ENCODE results near the gene FAM181B. TPM values are rescaled to one million over a fixed set of nuclear protein-coding genes. Genes with fewer than 3 reads are reported as not detected.

FAM181B gene
- total and polyA plus RNA-seq, 2 donors (not counting 1 experiment from before 2014, with no cell fraction given) = 0.17 TPM; not detected in 1

GRCh38 chr11:82738091-82738490 lies 4.4 kb upstream of the FAM181B start:
- peaks cover 18% of the 10 kb centered on the region for H3K27me3 ChIP-seq (ENCODE audit: control insufficient read depth, insufficient read depth, low read length)
- no peak overlapping the region for H3K27ac ChIP-seq (ENCODE audit: insufficient read depth, low read length)
- no peak overlapping the region for H3K4me3 ChIP-seq (replicated peaks in 1 of 4; ENCODE audit: control extremely low read depth in 1 of 4, insufficient read depth in 1 of 4, low read depth in 3 of 4, low read length in 4 of 4)
- no peak for DNase-seq (ENCODE audit: low read depth in 2 of 2)
- no peak overlapping the region for H3K4me2 ChIP-seq (ENCODE audit: extremely low read depth, insufficient read depth, low read length)
- TF ChIP-seq EZH2 (IDR thresholded peaks at IDR 0.05; ENCODE audit: low read length, missing control alignments) = no peak
- TF ChIP-seq CTCF (conservative IDR thresholded peaks at IDR 0.05 in 1 of 2, IDR thresholded peaks at IDR 0.05 in 1 of 2; ENCODE audit: low read depth in 1 of 2, low read length in 2 of 2) = no peak
- H3K9me3 ChIP-seq (ENCODE audit: control insufficient read depth, insufficient read depth, low read depth, low read length) = no peaks in the 10 kb centered on the region
- H3K36me3 ChIP-seq (ENCODE audit: control insufficient read depth, insufficient read depth, low read length) = no peaks in the 10 kb centered on the region
- no peaks in the 10 kb centered on the region for H4K20me1 ChIP-seq (ENCODE audit: control insufficient read depth, extremely low read depth, insufficient read depth, low read length)
- H3K9ac ChIP-seq (ENCODE audit: insufficient read depth, low read length) = no peak overlapping the region
- no peaks in the 10 kb centered on the region for H3K4me1 ChIP-seq (ENCODE audit: control insufficient read depth, extremely low read depth, insufficient read depth, low read length)
- no peaks in the 10 kb centered on the region for H3K79me2 ChIP-seq (ENCODE audit: control insufficient read depth, insufficient read depth, low read length)
- H2AFZ ChIP-seq (ENCODE audit: low read length) = no peak overlapping the region

- Histone ChIP-seq H4K20me1 (ENCODE audit: control insufficient read depth, extremely low read depth, insufficient read depth, low read length) (no peaks in the 10 kb centered on the region), H3K36me3 (ENCODE audit: control insufficient read depth, insufficient read depth, low read length) (no peaks in the 10 kb centered on the region), H3K9me3 (ENCODE audit: control insufficient read depth, insufficient read depth, low read depth, low read length) (no peaks in the 10 kb centered on the region), H3K79me2 (ENCODE audit: control insufficient read depth, insufficient read depth, low read length) (no peaks in the 10 kb centered on the region), H3K27me3 (ENCODE audit: control insufficient read depth, insufficient read depth, low read length) (peaks cover 43% of the 10 kb centered on the region), H3K4me1 (ENCODE audit: control insufficient read depth, extremely low read depth, insufficient read depth, low read length) (no peaks in the 10 kb centered on the region), H3K4me2 (ENCODE audit: extremely low read depth, insufficient read depth, low read length) (no peak overlapping the region), H3K9ac (ENCODE audit: insufficient read depth, low read length) (no peak overlapping the region), H3K27ac (ENCODE audit: insufficient read depth, low read length) (no peak overlapping the region), H3K4me3 (replicated peaks in 1 of 4; ENCODE audit: control extremely low read depth in 1 of 4, insufficient read depth in 1 of 4, low read depth in 3 of 4, low read length in 4 of 4) (peak overlapping the region in 1 of 4 experiments; percentile 29), H2AFZ (ENCODE audit: low read length) (no peak overlapping the region)
- no peak for DNase-seq (ENCODE audit: low read depth in 2 of 2)
- TF ChIP-seq EZH2 (IDR thresholded peaks at IDR 0.05; ENCODE audit: low read length, missing control alignments) (peak; percentile 3), CTCF (conservative IDR thresholded peaks at IDR 0.05 in 1 of 2, IDR thresholded peaks at IDR 0.05 in 1 of 2; ENCODE audit: low read depth in 1 of 2, low read length in 2 of 2) (no peak)
These were observed 436 bp upstream of the FAM181B start for GRCh38 chr11:82734120-82734479.

- TF ChIP-seq EZH2 (IDR thresholded peaks at IDR 0.05; ENCODE audit: low read length, missing control alignments) = no peak
- no peak for TF ChIP-seq CTCF (conservative IDR thresholded peaks at IDR 0.05 in 1 of 2, IDR thresholded peaks at IDR 0.05 in 1 of 2; ENCODE audit: low read depth in 1 of 2, low read length in 2 of 2)
- Histone ChIP-seq H3K4me3 (replicated peaks in 1 of 4; ENCODE audit: control extremely low read depth in 1 of 4, insufficient read depth in 1 of 4, low read depth in 3 of 4, low read length in 4 of 4) (peak overlapping the region in 2 of 4 experiments; percentile 25 to 32), H4K20me1 (ENCODE audit: control insufficient read depth, extremely low read depth, insufficient read depth, low read length) (no peaks in the 10 kb centered on the region), H3K79me2 (ENCODE audit: control insufficient read depth, insufficient read depth, low read length) (no peaks in the 10 kb centered on the region), H3K4me2 (ENCODE audit: extremely low read depth, insufficient read depth, low read length) (peak overlapping the region; percentile 66), H3K27ac (ENCODE audit: insufficient read depth, low read length) (no peak overlapping the region), H3K4me1 (ENCODE audit: control insufficient read depth, extremely low read depth, insufficient read depth, low read length) (no peaks in the 10 kb centered on the region), H3K9me3 (ENCODE audit: control insufficient read depth, insufficient read depth, low read depth, low read length) (no peaks in the 10 kb centered on the region), H3K9ac (ENCODE audit: insufficient read depth, low read length) (no peak overlapping the region), H3K36me3 (ENCODE audit: control insufficient read depth, insufficient read depth, low read length) (no peaks in the 10 kb centered on the region), H3K27me3 (ENCODE audit: control insufficient read depth, insufficient read depth, low read length) (peaks cover 40% of the 10 kb centered on the region), H2AFZ (ENCODE audit: low read length) (peak overlapping the region; percentile 43)
- DNase-seq (ENCODE audit: low read depth in 2 of 2) = no peak
These were observed 775 bp downstream of the FAM181B start for GRCh38 chr11:82732734-82733443.

All from fibroblast of lung (primary cell).